ENCODE data around the gene COQ10A. TPM values are rescaled to one million over a fixed set of nuclear protein-coding genes. Genes with fewer than 3 reads are reported as not detected.
A peak's percentile ranks its signal among the peaks of the same experiment; 100 is the strongest.

COQ10A gene
- total RNA-seq, 1 donor from 2014 or later = 18.0 TPM

GRCh38 chr12:56297400-56297799 is 30.7 kb downstream of the COQ10A start:
- Mint-ChIP-seq H3K4me3 (peak overlapping the region; percentile 60), H3K27me3 (ENCODE audit: insufficient read depth) (no peaks in the 10 kb centered on the region), H3K4me1 (ENCODE audit: low read depth) (peaks cover 57% of the 10 kb centered on the region), H3K27ac (no peak overlapping the region), H3K9me3 (no peaks in the 10 kb centered on the region), H3K36me3 (ENCODE audit: low read depth) (peaks cover 25% of the 10 kb centered on the region)
- intact Hi-C loops (cut with micrococcal nuclease) = no loop called here
- DNase-seq (ENCODE audit: low spot score) = no peak

DNA sequence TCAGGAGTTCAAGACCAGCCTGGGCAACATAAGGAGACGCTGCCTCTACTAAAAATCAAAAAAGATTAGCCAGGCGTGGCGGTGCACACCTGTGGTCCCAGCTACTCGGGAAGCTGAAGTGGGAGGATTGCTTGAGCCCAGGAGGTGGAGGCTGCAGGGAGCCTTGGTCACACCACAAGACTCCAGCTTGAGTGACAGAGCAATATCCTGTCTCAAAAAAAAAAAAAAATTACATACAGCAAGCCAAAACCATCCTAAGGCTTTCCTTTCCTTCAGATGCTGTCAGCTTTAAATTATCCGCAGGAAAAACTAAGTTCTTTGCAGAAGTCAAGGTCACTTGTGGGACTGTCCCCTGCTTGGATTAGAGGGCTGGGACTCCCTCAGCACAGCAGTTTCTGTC is 32.1 kb downstream of the COQ10A start:
- Mint-ChIP-seq H3K4me3 (peak overlapping the region; percentile 98), H3K9me3 (no peaks in the 10 kb centered on the region), H3K4me1 (ENCODE audit: low read depth) (peaks cover 54% of the 10 kb centered on the region), H3K27me3 (ENCODE audit: insufficient read depth) (no peaks in the 10 kb centered on the region), H3K36me3 (ENCODE audit: low read depth) (peaks cover 23% of the 10 kb centered on the region), H3K27ac (peak overlapping the region; percentile 90)
- DNase-seq (ENCODE audit: low spot score) = no peak
- intact Hi-C loops (cut with micrococcal nuclease) = no loop called here

DNA sequence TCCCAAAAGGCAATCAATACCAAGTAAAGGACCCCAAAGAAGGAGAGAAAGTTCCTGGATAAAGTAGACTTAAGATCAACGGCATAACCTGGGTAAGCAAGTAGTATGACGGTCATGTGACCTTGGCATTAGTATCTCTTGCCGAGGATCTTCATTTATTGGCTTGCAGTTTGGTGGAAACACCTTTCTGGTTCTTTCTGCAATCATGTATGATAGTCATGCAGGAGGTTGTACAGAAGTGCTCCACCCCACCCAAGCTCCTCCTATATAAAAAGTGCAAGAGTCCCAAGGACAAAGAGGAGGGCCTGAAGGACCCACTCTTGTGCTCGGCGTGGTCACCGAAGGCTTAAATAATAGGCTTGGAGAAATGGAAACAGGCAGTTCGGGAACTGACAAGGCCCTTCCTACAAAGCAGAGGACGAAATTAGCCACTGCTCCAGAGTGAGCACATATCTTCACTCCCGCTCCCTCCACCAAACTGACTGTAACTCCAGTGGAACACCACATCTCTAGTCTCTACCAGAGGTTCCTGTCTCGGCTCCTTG is 32.6 kb downstream of the COQ10A start:
- Mint-ChIP-seq H3K9me3 (no peaks in the 10 kb centered on the region), H3K27me3 (ENCODE audit: insufficient read depth) (no peaks in the 10 kb centered on the region), H3K27ac (peak overlapping the region; percentile 90), H3K36me3 (ENCODE audit: low read depth) (peaks cover 20% of the 10 kb centered on the region), H3K4me1 (ENCODE audit: low read depth) (peaks cover 51% of the 10 kb centered on the region), H3K4me3 (peak overlapping the region; percentile 98)
- peak; percentile 20 for DNase-seq (ENCODE audit: low spot score)
- intact Hi-C loops (cut with micrococcal nuclease) = no loop called here

GRCh38 chr12:56299853-56300643 is 33.3 kb downstream of the COQ10A start, which contains the start of gene CS:
Gene CS, minus strand, starts transcription at chr12:56300330. Its CDS starts 129 bp downstream, at chr12:56300201.
- Mint-ChIP-seq H3K27me3 (ENCODE audit: insufficient read depth) (no peaks in the 10 kb centered on the region), H3K4me3 (peak within 1 kb of the TSS; percentile 98), H3K9me3 (no peaks in the 10 kb centered on the region), H3K27ac (peak within 1 kb of the TSS; percentile 90), H3K4me1 (ENCODE audit: low read depth) (peaks cover 51% of the 10 kb centered on the region), H3K36me3 (ENCODE audit: low read depth) (peaks cover 22% of the 10 kb centered on the region)
- intact Hi-C loops (cut with micrococcal nuclease) = loop anchor here (1.0 kb wide), 12 partner anchors 16 to 482 kb away; partner anchors contain the start of genes ANKRD52, IL23A, ORMDL2 and PAN2
- peak; percentile 98 for DNase-seq (ENCODE audit: low spot score)

DNA sequence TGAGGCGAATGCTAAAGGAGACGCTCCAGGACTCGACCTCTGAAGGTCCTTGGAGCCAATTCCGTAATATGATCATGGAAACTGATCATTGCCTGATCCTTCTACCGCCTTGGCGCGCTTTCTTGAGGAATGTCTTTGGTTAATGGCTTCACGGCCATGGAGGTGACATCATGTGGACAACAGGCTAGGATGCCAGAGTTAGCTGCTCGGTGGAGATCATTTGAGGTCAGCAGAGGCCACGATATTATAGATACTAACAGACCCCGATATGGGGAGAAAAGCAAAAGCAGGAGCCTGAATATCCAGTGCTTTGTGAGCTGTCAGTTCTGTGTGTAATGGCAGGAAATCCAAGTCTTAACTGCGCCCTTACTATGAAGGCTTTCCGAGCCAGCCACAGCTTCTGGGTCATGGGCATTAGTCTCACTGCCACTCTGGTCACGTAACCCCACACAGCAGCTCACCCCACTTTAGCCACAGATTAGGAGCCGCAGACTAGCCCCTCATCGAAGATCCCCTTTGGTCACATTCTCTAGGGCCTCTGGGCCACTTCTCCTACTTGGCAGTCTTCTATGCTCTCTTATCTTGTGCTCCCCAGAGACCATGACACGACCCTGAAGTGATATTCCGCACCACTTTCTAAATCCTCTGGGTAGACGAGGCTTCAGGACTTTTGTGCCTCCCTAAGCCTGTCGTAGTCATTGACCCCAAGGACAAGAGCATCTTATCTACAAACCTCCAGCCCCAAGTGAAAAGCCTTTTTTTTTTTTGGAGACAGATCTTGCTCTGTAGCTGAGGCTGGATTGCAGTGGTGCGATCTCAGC is 34.1 kb downstream of the COQ10A start:
- Mint-ChIP-seq H3K27ac (peak overlapping the region; percentile 90), H3K9me3 (no peaks in the 10 kb centered on the region), H3K4me1 (ENCODE audit: low read depth) (peaks cover 51% of the 10 kb centered on the region), H3K27me3 (ENCODE audit: insufficient read depth) (no peaks in the 10 kb centered on the region), H3K36me3 (ENCODE audit: low read depth) (peaks cover 24% of the 10 kb centered on the region), H3K4me3 (peak overlapping the region; percentile 98)
- no peak for DNase-seq (ENCODE audit: low spot score)
- intact Hi-C loops (cut with micrococcal nuclease) = loop anchor here (1.0 kb wide), 12 partner anchors 15 to 483 kb away; partner anchors contain the start of genes ANKRD52, IL23A, ORMDL2 and PAN2

DNA sequence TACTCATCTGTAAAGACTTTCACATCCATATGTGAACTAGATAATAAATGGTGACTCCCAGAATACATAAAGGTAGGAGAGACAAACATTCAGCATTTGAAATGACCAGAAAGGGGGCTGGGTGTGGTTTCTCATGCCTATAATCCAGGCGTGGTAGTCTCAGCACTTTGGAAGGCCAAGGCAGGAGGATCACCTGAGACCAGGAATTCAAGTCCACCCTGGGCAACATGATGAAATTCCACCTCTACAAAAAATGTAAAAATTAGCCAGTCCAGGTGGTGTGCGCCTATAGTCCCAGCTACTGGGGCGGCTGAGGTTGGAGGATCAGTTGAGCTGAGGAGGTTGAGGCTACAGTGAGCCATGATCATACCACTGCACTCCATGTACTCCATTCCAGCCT is 37.5 kb downstream of the COQ10A start:
- no peak overlapping the region for H3K4me3 Mint-ChIP-seq

GRCh38 chr12:56304872-56305590 is 38.3 kb downstream of the COQ10A start:
- Mint-ChIP-seq H3K4me3 (no peak overlapping the region), H3K4me1 (ENCODE audit: low read depth) (peaks cover 20% of the 10 kb centered on the region), H3K27ac (no peak overlapping the region), H3K27me3 (ENCODE audit: insufficient read depth) (no peaks in the 10 kb centered on the region), H3K36me3 (ENCODE audit: low read depth) (peaks cover 11% of the 10 kb centered on the region), H3K9me3 (no peaks in the 10 kb centered on the region)
- no peak for DNase-seq (ENCODE audit: low spot score)
- intact Hi-C loops (cut with micrococcal nuclease) = no loop called here

More for the DNA sequence above, 37.5 kb downstream of the COQ10A start:
- intact Hi-C loops (cut with micrococcal nuclease) = no loop called here
- no peaks in the 10 kb centered on the region for H3K9me3 Mint-ChIP-seq
- no peaks in the 10 kb centered on the region for H3K27me3 Mint-ChIP-seq (ENCODE audit: insufficient read depth)
- no peak for DNase-seq (ENCODE audit: low spot score)
- no peak overlapping the region for H3K27ac Mint-ChIP-seq
- H3K36me3 Mint-ChIP-seq (ENCODE audit: low read depth) = peaks cover 7% of the 10 kb centered on the region
- H3K4me1 Mint-ChIP-seq (ENCODE audit: low read depth) = peaks cover 21% of the 10 kb centered on the region

DNA sequence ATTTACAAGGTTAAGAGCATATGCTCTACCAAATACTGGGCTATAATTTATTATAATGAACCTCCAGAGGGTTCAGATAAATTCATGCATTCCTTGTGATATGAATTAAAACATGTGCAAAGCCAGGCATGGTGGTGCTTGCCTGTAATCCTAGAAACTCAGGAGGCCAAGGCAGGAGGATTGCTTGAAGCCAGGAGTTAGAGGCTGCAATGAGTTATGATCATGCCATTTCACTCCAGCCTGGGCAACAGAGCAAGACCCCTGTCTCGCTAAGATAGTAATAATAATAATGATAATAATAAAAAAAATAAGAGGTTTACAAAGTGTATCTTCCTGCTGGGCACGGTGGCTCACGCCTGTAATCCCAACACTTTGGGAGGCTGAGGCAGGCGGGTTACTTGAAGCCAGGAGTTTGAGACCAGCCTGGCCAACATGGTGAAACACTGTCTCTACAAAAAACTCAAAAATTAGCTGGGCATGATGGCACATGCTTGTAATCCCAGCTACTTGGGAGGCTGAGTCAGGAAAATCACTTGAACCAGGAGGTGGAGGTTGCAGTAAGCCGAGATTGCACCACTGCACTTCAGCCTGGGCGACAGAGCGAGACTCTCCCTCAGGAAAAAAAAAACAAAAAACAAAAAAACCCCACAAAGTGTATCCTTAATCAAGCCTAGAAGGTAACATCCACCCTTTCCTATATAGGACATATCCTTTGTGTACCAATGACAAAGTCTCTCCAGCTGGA is 40.7 kb downstream of the COQ10A start:
- no peak for DNase-seq (ENCODE audit: low spot score)
- Mint-ChIP-seq H3K4me1 (ENCODE audit: low read depth) (peaks cover under 1% of the 10 kb centered on the region), H3K4me3 (no peak overlapping the region), H3K9me3 (no peaks in the 10 kb centered on the region), H3K27me3 (ENCODE audit: insufficient read depth) (no peaks in the 10 kb centered on the region), H3K27ac (no peak overlapping the region), H3K36me3 (ENCODE audit: low read depth) (peaks cover 19% of the 10 kb centered on the region)
- intact Hi-C loops (cut with micrococcal nuclease) = no loop called here

DNA sequence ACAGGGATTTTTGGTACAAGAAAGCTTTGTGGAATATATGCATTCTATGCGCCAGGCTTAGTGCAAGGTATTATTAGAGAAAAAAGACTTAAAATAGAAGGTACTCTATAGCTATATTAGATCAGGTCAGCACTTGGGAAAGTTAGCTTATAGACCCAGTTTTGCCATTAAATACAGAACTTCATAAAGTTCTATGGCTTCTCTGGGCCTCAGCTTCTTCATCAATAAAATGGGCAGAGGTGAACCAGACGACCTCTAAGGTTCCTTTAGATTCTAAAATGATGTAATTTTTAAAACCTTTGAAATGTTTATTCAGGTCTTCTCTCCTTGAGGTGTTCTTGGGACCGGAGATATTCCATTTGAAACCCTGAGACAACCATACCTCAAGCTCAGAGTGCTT is 42.0 kb downstream of the COQ10A start:
- peaks cover 19% of the 10 kb centered on the region for H3K36me3 Mint-ChIP-seq (ENCODE audit: low read depth)
- intact Hi-C loops (cut with micrococcal nuclease) = no loop called here
- H3K4me3 Mint-ChIP-seq = no peak overlapping the region
- no peak for DNase-seq (ENCODE audit: low spot score)
- no peaks in the 10 kb centered on the region for H3K27me3 Mint-ChIP-seq (ENCODE audit: insufficient read depth)
- H3K4me1 Mint-ChIP-seq (ENCODE audit: low read depth) = no peaks in the 10 kb centered on the region
- H3K27ac Mint-ChIP-seq = no peak overlapping the region
- H3K9me3 Mint-ChIP-seq = no peaks in the 10 kb centered on the region

GRCh38 chr12:56311003-56311402 is 44.3 kb downstream of the COQ10A start:
- no peaks in the 10 kb centered on the region for H3K27me3 Mint-ChIP-seq (ENCODE audit: insufficient read depth)
- no peak overlapping the region for H3K27ac Mint-ChIP-seq
- DNase-seq (ENCODE audit: low spot score) = no peak
- intact Hi-C loops (cut with micrococcal nuclease) = no loop called here
- peaks cover 23% of the 10 kb centered on the region for H3K36me3 Mint-ChIP-seq (ENCODE audit: low read depth)
- H3K4me1 Mint-ChIP-seq (ENCODE audit: low read depth) = peaks cover 12% of the 10 kb centered on the region
- H3K9me3 Mint-ChIP-seq = no peaks in the 10 kb centered on the region
- no peak overlapping the region for H3K4me3 Mint-ChIP-seq

GRCh38 chr12:56315249-56315621 is 48.5 kb downstream of the COQ10A start:
- DNase-seq (ENCODE audit: low spot score) = no peak
- H3K4me3 Mint-ChIP-seq = peak overlapping the region; percentile 98

More at GRCh38 chr12:56315249-56315621, 48.5 kb downstream of the COQ10A start:
- Mint-ChIP-seq H3K27me3 (ENCODE audit: insufficient read depth) (no peaks in the 10 kb centered on the region), H3K36me3 (ENCODE audit: low read depth) (peaks cover 26% of the 10 kb centered on the region), H3K27ac (peak overlapping the region; percentile 96), H3K9me3 (no peaks in the 10 kb centered on the region), H3K4me1 (ENCODE audit: low read depth) (peaks cover 12% of the 10 kb centered on the region)
- intact Hi-C loops (cut with micrococcal nuclease) = no loop called here

Data from activated T-helper 1 cell treated with anti-CD3 and anti-CD28 coated beads, Interleukin-12 subunit alpha, Interleukin-12 subunit beta, Interleukin-2, Interleukin-4 antibody, amounts not matched to agents 30 ng/mL and 10 ng/mL and 1 ng/mL, durations not matched to agents 14 hours and 24 hours and 36 hours (primary cell).